Lung (tissue), 12 donors: ENCODE data around the gene MYO3B. TPM values are rescaled to one million over a fixed set of nuclear protein-coding genes. Genes with fewer than 3 reads are reported as not detected.
"Not testable (repeated sequence)": the region's sequence is repeated elsewhere in the genome, so short reads cannot be mapped to it uniquely, and the experiment has no call there.

ENCODE experiments used
- ATAC-seq: fragments of 200-7000 bp; cut with Tn5 transposase; one replicate; pipeline ENCODE4 v1.9.1; 2020; ENCODE audit warnings: moderate number of reproducible peaks; ENCODE audit not compliant: insufficient read depth, low FRiP score
- DNase-seq, 3 donors: peaks; one replicate each; pipeline ENCODE4 v3.0.0-alpha.2; 2013 to 2017
- H3K27ac ChIP-seq, 2 donors: one replicate each; pipeline ENCODE4 v1.5.1; 2013; ENCODE audit warnings: mild to moderate bottlenecking in 2 of 2, moderate library complexity in 2 of 2, control low read depth in 1 of 2, inconsistent platforms in 1 of 2, low read depth in 1 of 2, low read length in 1 of 2
- H3K27me3 ChIP-seq, 3 donors: one replicate each; pipeline ENCODE4 v1.5.1; 2013; ENCODE audit warnings: low read length in 2 of 3; ENCODE audit not compliant: control insufficient read depth in 3 of 3, insufficient read depth in 3 of 3
- H3K36me3 ChIP-seq, 4 donors: one replicate each; pipeline ENCODE4 v1.5.1; 2013; ENCODE audit warnings: low read length in 4 of 4, mild to moderate bottlenecking in 1 of 4, moderate library complexity in 1 of 4; ENCODE audit not compliant: control insufficient read depth in 4 of 4, insufficient read depth in 4 of 4
- H3K4me1 ChIP-seq, 5 donors: one replicate each; pipeline ENCODE4 v1.5.1; 2013; ENCODE audit warnings: low read length in 5 of 5, mild to moderate bottlenecking in 2 of 5, moderate library complexity in 1 of 5; ENCODE audit not compliant: control insufficient read depth in 5 of 5, insufficient read depth in 5 of 5
- H3K4me3 ChIP-seq: one replicate; pipeline ENCODE4 v1.5.1; 2013; ENCODE audit warnings: mild to moderate bottlenecking, control low read depth, moderate library complexity
- H3K9ac ChIP-seq, 2 donors: one replicate each; pipeline ENCODE4 v1.5.1; 2013; ENCODE audit warnings: low read length in 2 of 2, control low read depth in 1 of 2; ENCODE audit not compliant: insufficient read depth in 1 of 2
- H3K9me3 ChIP-seq, 4 donors: one replicate each; pipeline ENCODE4 v1.5.1; 2013; ENCODE audit warnings: low read length in 3 of 4, mild to moderate bottlenecking in 1 of 4, moderate library complexity in 1 of 4; ENCODE audit not compliant: control insufficient read depth in 4 of 4, insufficient read depth in 3 of 4
- CTCF ChIP-seq: IDR thresholded peaks from 2 replicates; pipeline ENCODE4 v1.5.1; 2012; ENCODE audit warnings: mild to moderate bottlenecking; ENCODE audit errors: control extremely low read depth, extremely low read depth
- WGBS, 2 donors: extraction: QIAGEN DNeasy Blood & Tissue Kit; methylation state at CpG; one replicate each; pipeline ENCODE4 v1.1.7; 2013; 5-methylcytosine and 5-hydroxymethylcytosine counted together
- polyA plus RNA-seq, 2 donors: library from polyadenylated mRNA; stranded (reverse); fragments of 200-250 nt; gene quantifications; one replicate each; pipeline ENCODE4 v1.2.1, GENCODE V29; 2013
- total RNA-seq, 2 donors: library from RNA; depleted of rRNA in 1 of 2; stranded (reverse); fragments of >200 nt in 1 of 2; gene quantifications; one replicate each; pipeline ENCODE4 v1.2.1, GENCODE V29; 2014 to 2021
- donor health status: control.
- donor health status: control.
- donor health status: Bipolar disorder and iron deficiency.
- donor health status: healthy.
- donor health status: DM: yes; HTN: yes; CAD: no.

The MYO3B gene
- total and polyA plus RNA-seq, 4 donors = 0.03 to 0.82 (median 0.05) TPM; not detected in 1

- DNase-seq = no peak
- Histone ChIP-seq H3K36me3 (no peaks in the 10 kb centered on the region), H3K9ac (no peak overlapping the region), H3K9me3 (no peaks in the 10 kb centered on the region), H3K4me1 (peaks cover 0 to 3% (median 0%) of the 10 kb centered on the region in 5 donors), H3K27ac (no peak overlapping the region), H3K27me3 (no peaks in the 10 kb centered on the region), H3K4me3 (no peak overlapping the region)
- no peak for TF ChIP-seq CTCF
- ATAC-seq = no peak
- WGBS, 2 donors = 86 to 88% methylated on average over 2 of the region's 2 CpGs
These were observed 167.7 kb downstream of the MYO3B start for GRCh38 chr2:170345607-170346006.

GRCh38 chr2:170349269-170349668 lies 171.3 kb downstream of the MYO3B start:
- not testable (repeated sequence) for H3K36me3 ChIP-seq, H3K27me3 ChIP-seq, H3K9me3 ChIP-seq, ATAC-seq, DNase-seq, H3K9ac ChIP-seq, H3K4me1 ChIP-seq, H3K4me3 ChIP-seq, H3K27ac ChIP-seq
- 55 to 75% methylated on average over 5 of the region's 5 CpGs for WGBS, 2 donors

GRCh38 chr2:170350929-170351826 lies 173.2 kb downstream of the MYO3B start:
- Histone ChIP-seq H3K9ac (no peak overlapping the region), H3K27ac (no peak overlapping the region), H3K9me3 (no peaks in the 10 kb centered on the region), H3K27me3 (no peaks in the 10 kb centered on the region), H3K36me3 (no peaks in the 10 kb centered on the region), H3K4me3 (no peak overlapping the region), H3K4me1 (peaks cover 0 to 2% (median 0%) of the 10 kb centered on the region in 5 donors)
- DNase-seq = no peak
- ATAC-seq = no peak
- no peak for TF ChIP-seq CTCF
- WGBS, 2 donors = 73 to 78% methylated on average over 4 of the region's 4 CpGs

GRCh38 chr2:170353723-170354122 lies 175.8 kb downstream of the MYO3B start:
- no peak for DNase-seq
- H3K36me3 ChIP-seq = no peaks in the 10 kb centered on the region
- ATAC-seq = no peak
- peaks cover 0 to 2% (median 0%) of the 10 kb centered on the region in 5 donors for H3K4me1 ChIP-seq
- no peaks in the 10 kb centered on the region for H3K27me3 ChIP-seq
- H3K9me3 ChIP-seq = no peaks in the 10 kb centered on the region
- no peak overlapping the region for H3K27ac ChIP-seq
- H3K9ac ChIP-seq = no peak overlapping the region
- no peak for TF ChIP-seq CTCF
- WGBS, 2 donors = 73 to 78% methylated on average over 2 of the region's 2 CpGs
- no peak overlapping the region for H3K4me3 ChIP-seq
